Activated CD4-positive, alpha-beta T cell treated with anti-CD3 and anti-CD28 coated beads for 48 hours (primary cell): ENCODE results near the gene NEMP1.

Experiments
- DNase-seq: peaks from one replicate; pipeline ENCODE4 v3.0.0-alpha.2; 2020

Gene NEMP1

GRCh38 chr12:57107456-57108155, 29.0 kb upstream of the NEMP1 start:
- DNase-seq, result no peak

GRCh38 chr12:57106021-57106708, 27.6 kb upstream of the NEMP1 start:
- DNase-seq, result no peak

DNA sequence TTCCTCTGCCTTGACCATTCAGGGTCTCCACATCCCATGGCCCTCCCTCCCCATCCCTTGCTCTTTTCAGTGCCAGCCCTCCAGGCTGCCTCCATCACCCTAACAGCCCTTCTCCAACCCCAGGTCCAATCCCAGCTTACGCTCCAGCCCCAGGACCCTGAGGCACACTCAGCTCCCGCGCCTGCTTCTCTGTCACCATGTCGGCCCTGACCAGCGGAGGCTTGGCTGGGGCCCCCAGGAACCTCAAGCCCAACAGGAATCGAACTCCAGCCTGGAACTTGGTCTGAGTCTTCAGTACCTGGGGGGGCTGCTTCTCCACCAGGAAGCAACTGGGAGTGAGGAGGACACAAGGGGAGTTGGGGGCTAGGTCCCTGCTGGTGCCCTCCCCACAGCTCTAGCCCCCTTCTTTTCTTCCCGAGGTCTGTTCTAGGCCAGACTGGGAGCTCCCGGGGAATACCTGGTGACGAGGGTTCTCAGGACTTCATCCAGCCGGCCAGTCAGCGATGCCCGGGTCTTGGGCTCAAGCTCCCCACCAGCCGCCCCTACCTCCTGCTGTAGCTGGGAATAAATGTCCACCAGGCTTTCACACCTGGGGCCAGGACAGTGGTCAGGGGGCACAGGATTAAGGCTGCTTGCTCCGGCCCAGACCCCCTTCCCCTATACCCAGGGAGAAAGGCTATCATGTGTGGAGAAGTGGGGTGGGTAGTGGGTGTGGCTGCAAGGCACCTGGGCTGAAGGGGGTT, 26.6 kb upstream of the NEMP1 start:
- no peak for DNase-seq

GRCh38 chr12:57104292-57104910, 25.8 kb upstream of the NEMP1 start:
- DNase-seq, result no peak

DNA sequence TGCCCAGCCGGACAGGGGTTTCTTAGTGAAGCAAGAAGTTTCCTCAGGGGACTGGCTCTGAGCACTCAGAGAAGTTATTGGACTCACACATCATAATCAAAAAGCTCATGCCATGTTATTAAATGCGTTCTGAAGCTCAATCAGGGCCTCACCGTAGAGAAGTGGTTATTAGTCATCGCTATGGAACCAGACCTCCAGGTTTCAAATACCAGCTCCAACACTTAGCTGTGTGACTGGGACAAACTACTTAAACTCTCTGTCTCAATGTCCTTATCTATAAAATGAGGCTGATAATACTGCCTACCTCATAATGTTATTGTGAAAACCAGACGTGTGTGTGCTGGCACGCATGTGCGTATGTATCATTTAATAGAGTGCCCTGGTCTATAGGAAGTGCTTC, 25.3 kb upstream of the NEMP1 start:
- DNase-seq, result no peak

DNA sequence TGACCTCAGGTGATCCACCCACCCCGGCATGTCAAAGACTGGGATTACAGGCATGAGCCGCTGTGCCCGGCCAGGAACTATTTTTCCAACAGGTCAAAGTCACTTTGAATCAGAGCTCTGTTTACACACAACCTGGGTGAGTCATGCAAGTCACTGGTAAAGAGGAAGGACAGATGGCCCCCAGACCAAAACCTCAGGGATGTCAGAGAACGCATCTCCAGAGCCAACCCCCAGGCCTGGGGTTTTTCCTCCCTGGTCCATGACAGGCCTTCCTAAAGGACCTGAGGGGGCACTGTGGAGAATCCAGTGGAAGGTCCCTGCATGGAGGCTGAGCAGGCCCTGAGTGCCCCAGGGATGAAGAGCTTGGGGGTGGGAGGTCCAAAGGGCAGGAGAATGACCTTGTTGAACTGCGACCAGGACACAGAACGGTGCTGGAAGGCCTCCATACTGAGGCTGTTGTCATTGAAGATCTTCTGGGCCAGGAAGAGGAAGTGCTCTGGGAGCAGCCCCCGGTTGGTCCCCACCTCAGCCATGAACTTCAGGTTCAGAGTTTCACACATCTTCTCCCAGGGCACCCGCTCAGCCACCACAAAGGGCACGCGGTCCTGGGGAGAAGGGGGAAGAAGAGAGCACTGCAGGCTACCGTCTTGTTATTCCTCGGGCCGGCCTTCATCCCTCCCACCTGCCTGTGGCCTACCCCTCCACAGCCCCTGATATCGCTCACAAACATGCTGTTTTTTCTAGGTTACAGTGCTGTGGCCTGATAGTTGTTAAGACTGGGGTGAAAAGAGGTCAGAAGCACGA, 23.5 kb upstream of the NEMP1 start:
- no peak for DNase-seq

DNA sequence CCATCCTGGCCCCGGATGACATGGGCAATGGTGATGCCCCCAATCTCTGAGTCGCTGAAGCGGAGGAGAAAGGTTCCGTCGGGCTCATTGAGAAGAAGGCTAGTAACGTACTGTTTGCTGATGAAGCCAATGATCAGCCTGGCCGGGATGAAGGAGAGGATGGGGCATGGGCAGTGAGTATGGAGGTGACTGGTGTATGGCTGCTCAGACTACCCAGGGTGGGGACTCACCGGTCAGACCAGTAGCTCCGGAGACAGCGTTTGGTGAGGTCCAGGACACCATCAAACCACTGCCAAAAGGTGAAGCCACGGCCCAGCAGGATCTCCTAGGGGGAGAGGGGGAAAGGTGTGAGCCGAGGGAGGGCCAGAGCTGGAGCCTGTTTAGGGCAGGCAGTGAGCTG, 21.2 kb upstream of the NEMP1 start:
- DNase-seq, result no peak

DNA sequence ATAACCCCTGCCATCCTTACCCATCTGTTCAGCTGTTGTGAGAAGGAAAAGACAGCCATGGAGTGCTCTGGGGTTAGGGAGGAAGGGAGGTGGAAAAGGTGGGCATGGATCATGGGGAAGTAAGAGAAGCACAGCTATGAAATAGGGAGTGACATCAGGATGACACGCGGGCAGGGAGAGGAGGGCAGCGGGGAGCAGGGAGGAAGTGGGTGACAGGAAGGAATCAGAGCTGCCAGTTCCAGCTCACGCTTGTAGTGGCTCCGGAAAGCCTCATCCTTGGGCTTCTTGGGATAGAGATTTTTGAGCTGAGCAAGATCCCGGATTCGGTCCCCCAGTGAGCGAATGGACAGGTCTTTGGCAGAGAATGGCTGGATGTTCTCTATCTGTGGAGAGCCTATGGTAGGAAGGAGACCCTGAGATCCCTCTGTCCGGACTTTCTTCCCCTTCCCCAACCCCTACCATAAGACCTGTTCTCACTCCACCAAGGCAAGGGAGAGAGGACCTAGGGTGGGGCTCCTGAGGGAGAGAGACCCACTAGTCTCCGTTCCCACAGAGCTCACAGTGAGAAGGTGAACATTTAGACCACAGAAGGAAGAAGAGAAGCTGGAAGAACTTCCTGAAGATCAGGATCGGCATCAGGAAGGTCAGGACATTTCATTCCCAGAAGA, 20.6 kb upstream of the NEMP1 start:
- DNase-seq, result no peak

- no peak for DNase-seq
Measured at GRCh38 chr12:57098546-57098945, 20.0 kb upstream of the NEMP1 start.

DNA sequence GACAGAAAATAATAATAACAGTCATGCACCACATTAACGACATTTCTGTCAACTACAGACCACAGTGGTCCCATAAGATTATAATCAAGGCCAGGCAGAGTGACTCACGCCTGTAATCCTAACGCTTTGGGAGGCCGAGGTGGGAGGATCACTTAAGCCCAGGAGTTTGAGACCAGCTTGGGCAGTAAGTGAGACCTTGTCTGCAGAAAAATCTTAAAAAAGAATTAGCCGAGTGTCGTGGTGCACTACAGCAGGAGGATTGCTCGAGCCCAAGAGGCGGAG, 18.9 kb upstream of the NEMP1 start:
- no peak for DNase-seq

GRCh38 chr12:57096748-57097553, 18.4 kb upstream of the NEMP1 start:
- no peak for DNase-seq

DNA sequence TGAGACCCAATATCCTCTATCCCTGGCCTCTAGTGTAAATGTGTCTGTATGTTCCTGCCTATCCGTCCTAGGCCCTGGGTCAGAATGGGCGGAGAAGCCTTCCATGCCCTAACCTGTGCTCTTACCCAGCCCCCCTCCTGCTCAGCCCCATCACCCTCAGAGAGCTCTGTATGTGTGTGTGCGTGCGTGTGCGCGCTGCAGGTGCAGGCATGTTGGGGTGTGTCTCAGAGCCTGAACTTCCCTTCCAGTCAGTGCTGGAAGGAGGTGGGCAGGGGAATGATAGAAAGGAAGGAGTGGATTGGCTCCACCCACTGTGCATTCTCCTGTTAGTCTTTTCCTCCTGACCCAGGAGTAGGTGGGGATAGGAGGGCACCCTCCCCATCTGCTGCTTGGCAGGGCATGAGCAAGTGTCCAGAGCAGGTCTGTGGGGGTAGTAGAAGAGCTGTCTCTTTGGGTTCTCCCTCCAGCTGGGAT, 17.5 kb upstream of the NEMP1 start:
- no peak for DNase-seq

- DNase-seq, result no peak
Measured at GRCh38 chr12:57095440-57095839, 16.8 kb upstream of the NEMP1 start.

GRCh38 chr12:57094208-57095160, 15.9 kb upstream of the NEMP1 start:
- no peak for DNase-seq

- peak; percentile 77 for DNase-seq
Measured at GRCh38 chr12:57093415-57094207, 15.0 kb upstream of the NEMP1 start.

- no peak for DNase-seq
Measured at GRCh38 chr12:57092876-57093414, 14.4 kb upstream of the NEMP1 start.

DNA sequence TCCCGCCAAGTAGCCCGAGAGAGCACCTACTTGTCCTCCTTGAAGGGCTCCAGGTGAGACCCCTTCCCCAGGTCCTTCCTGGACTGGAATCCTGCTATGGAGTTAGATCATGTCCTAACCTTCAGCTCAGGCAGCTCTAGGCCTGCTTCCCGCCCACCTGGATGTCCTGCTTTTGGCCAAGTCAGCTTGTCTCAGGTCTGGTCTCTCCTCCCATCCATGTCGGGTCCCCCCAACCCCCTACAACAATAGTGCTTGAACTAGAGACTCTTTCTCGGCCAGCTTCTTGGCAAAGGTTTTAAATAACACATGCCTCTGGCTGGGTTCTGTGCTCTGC, 13.9 kb upstream of the NEMP1 start:
- no peak for DNase-seq

DNA sequence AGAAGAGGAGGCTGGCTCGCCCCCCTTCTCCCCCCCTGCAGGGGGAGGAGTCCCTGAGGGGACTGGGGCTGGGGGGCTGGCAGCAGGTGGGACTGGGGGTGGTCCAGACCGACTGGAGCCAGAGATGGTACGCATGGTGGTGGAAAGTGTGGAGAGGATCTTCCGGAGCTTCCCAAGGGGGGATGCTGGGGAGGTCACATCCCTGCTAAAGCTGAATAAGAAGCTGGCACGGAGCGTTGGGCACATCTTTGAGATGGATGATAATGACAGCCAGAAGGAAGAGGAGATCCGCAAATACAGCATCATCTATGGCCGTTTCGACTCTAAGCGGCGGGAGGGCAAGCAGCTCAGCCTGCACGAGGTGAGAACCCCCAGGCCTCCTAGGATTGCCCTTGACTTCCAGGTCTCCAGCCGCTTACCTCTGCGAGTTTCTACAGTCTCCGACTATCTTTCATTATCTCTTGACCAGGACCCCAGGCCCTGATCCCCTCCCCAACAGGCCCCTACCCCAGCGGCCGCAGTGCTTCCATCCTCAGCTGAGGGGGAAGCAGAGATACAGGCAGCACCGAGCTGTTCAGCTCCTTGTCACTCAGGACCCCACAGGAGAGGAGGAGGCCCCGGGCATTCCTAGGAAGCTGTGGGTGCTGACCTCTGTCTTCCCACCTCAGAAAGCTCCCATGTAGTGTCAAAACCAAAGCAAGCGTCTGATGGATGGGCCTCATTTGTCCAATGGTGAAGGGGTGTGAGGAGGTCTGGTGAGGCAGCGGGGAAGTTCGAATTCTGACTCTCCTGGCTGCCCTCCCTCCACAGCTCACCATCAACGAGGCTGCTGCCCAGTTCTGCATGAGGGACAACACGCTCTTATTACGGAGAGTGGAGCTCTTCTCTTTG, 13.3 kb upstream of the NEMP1 start:
- no peak for DNase-seq
